Mononuclear cell (primary cell): Measurements from ENCODE around the gene TMEM134. TPM values are rescaled to one million over a fixed set of nuclear protein-coding genes. Genes with fewer than 3 reads are reported as not detected.
"Not testable (repeated sequence)": the region's sequence is repeated elsewhere in the genome, so short reads cannot be mapped to it uniquely, and the experiment has no call there.

ENCODE experiments used
- H3K27me3 ChIP-seq: 2 replicates; pipeline ENCODE4 v1.6.0; 2011; ENCODE audit warnings: low read length, control low read depth; ENCODE audit not compliant: insufficient read depth
- H3K4me1 ChIP-seq: 2 replicates; pipeline ENCODE4 v1.5.1; 2011; ENCODE audit warnings: mild to moderate bottlenecking, low read length, control low read depth; ENCODE audit not compliant: insufficient read depth
- H3K4me3 ChIP-seq: 2 replicates; pipeline ENCODE4 v1.5.1; 2011; ENCODE audit warnings: mild to moderate bottlenecking, low read length, moderate library complexity
- H3K9me3 ChIP-seq: 2 replicates; pipeline ENCODE4 v1.5.1; 2011; ENCODE audit warnings: low read depth, mild to moderate bottlenecking, control low read depth, low read length
- total RNA-seq: library from RNA; depleted of rRNA; stranded (reverse); fragments of >200 nt; gene quantifications from one replicate; pipeline ENCODE4 v1.2.3, GENCODE V29; 2012

The TMEM134 gene, protein sequence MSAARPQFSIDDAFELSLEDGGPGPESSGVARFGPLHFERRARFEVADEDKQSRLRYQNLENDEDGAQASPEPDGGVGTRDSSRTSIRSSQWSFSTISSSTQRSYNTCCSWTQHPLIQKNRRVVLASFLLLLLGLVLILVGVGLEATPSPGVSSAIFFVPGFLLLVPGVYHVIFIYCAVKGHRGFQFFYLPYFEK
- total RNA-seq: 18.4 TPM

DNA sequence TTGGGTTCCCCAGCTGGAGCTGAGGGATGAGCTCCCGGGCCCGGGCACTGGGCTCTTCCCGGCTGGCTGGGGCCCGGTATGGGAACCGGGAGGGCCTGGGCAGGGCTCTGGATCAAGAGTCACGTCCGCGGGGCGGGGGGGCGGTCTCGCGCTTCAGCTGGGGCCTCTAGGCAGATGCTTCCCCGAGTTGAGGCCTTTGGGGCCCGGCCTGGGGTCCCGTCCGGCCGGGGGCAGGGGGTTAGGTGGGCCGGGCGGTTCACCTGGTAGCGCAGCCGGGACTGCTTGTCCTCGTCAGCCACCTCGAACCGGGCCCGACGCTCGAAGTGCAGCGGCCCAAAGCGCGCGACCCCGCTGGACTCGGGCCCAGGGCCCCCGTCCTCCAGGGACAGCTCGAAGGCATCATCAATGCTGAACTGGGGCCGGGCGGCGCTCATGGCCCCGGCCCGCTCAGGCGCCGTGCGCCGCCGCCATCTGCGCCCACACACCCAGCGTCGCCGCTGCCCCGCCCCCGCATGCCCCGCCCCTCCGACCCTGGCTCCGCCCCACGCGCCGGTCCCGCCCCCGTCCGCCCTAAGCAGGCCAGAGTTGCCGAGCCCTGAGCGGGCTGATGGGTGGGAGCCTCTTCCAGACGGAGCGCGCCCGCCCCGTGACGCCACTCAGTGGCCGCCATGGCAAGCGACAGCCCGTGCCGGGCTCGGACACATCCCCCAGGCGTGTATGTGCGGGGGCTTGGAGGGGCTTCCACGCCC lies at the start of gene TMEM134:
TSS of gene TMEM134 (minus strand) at position 493 of the 749 bp plus-strand sequence. CDS start at position 434, 59 bp downstream.
- H3K4me1 ChIP-seq: peaks cover 48% of the 10 kb centered on the region
- H3K27me3 ChIP-seq: no peaks in the 10 kb centered on the region
- H3K9me3 ChIP-seq: no peaks in the 10 kb centered on the region
- peak within 1 kb of the TSS; percentile 62 for H3K4me3 ChIP-seq

DNA sequence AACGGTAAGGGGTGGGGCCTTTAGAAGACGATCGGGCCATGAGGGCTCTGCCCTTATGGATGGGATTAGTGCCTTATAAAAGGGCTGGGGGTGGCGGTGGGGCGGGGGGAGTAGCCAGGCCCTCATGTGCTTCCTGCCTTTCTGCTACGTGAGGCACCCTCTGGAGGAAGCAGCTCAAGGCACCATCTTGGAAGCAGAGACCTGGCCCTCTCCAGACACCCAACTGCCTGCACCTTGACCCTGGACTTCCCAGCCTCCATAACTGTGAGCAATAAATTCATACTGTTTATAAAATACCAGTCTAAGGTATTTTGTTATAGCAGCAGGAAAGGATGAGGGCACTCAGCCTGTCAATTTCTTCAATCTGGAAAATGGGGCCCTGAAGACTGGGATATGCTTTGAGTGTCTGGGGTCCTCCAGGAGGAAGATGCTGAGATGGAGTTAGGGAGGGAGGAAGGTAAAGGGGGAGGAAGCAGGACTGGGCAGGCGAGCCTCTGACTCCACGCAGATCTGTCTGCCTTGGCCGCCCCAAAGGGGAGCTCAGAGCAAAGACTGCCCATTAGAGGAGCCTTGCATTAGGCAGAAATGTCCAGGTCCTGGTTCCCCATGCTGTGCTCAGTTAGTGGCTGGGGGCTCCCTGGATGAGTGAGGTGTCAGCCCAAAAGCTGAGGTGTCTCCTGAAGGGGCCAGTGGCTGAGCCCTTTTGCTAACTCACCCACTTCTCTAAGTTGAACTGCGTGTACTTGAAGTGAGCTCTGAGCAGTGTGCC lies 48.9 kb upstream of the TMEM134 start:
- no peaks in the 10 kb centered on the region for H3K27me3 ChIP-seq
- no peaks in the 10 kb centered on the region for H3K4me1 ChIP-seq
- no peak overlapping the region for H3K4me3 ChIP-seq
- H3K9me3 ChIP-seq: no peaks in the 10 kb centered on the region

DNA sequence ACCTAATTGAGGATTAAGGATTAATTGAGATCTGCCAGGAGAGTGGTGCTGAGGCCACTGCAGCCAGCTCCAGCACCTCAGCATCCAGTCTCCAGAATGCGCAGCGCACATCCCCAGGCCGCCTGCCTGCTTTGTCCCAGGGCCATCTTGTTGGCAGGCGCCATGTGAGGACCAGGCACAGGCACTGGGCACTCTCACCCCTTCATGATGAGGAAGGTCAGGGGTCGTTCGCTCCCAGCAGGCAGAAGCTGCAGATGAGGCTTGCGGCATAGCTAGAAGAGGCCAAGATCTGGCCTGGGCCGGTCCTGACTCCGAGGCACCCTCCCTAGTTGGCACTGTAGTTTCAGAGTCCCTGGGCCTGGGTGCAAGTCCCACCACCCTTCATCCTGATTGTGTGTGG lies 47.8 kb upstream of the TMEM134 start:
- Histone ChIP-seq H3K9me3 (no peaks in the 10 kb centered on the region), H3K4me3 (no peak overlapping the region), H3K4me1 (no peaks in the 10 kb centered on the region), H3K27me3 (no peaks in the 10 kb centered on the region)

DNA sequence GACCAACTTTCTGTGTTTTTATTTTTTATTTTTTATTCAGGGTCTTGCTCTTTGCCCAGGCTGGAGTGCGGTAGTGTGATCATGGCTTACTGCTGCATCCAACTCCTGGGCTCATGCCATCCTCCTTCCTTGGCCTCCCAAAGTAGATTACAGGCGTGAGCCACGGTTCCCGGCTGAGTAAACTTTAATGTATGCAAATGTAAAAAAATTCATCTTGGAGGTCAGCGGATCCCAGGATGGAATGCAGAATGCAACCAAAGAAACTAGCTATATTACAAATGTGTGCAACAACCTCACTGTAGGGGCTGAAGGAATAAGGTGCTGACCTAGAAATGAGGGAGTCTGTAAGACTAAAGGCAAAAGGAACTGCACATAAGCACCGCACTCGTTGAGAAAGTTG lies 45.1 kb upstream of the TMEM134 start:
- Histone ChIP-seq H3K27me3 (no peaks in the 10 kb centered on the region), H3K4me3 (no peak overlapping the region), H3K4me1 (peaks cover 2% of the 10 kb centered on the region), H3K9me3 (no peaks in the 10 kb centered on the region)

DNA sequence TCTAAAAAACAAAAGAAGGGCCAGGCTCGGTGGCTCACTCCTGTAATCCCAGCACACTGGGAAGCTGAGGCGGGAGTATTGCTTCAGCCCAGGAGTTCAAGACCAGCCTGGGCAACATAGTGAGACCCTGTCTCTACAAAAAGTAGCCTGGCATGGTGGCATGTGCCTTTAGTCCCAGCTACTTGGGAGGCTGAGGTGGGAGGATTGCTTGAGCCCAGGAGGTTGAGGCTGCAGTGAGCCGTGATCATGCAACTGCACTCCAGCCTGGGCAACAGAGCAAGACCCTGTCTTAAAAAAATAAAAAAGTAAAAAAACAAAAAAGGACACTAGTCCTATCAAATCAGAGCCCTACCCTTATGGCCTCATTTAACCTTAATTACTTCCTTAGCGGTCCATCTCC lies 42.5 kb upstream of the TMEM134 start:
- H3K9me3 ChIP-seq, H3K4me3 ChIP-seq, H3K27me3 ChIP-seq: not testable (repeated sequence)
- peaks cover 22% of the 10 kb centered on the region for H3K4me1 ChIP-seq

DNA sequence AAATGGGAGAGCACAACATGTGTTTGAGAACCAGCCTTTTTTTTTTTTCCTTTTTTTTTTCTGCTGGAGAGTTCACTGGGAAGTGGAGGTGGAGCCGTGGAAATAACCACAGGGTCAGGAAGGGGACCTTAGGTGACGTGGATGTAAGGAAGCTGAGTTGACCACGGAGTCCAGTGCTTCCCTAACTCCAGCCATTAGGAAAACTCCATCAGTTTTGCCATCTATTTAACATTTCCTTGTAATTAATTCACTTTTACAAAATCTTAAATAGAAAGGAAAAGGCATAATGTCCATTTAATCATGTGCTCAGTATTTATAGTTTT lies 40.9 kb upstream of the TMEM134 start:
- H3K9me3 ChIP-seq: no peaks in the 10 kb centered on the region

DNA sequence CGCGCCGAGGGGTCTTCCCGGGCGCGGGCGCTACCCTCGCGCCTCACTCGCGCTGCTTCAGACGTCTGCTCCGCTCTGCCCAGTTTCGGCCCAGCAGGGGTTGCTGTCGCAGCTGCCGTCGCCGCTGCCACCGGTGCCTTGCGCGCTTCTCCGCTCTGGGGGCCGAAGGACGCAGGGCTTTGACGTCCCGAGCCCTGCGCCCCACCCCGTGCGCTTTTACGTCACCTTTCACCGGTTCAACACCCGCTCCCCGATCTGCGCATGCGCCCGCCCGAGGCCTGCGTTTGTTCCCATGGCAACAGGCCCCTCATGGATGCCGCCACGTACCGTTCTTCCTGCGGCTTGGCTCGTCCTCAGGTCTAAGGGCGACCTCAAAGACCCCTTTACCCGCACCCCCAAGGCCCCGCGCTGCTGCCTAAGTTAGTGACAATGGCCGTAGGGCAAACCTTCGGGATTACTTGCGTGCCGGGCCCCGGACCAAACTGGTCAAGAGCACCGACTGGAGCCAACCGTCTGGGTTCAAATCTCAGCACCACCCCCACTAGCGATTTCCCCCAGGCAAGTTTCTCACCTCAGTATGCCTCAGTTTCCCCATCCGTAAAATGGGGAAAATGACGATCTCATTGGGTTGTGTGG lies 39.6 kb upstream of the TMEM134 start:
- Histone ChIP-seq H3K9me3 (no peaks in the 10 kb centered on the region), H3K4me3 (peak overlapping the region; percentile 81), H3K4me1 (peaks cover 40% of the 10 kb centered on the region), H3K27me3 (no peaks in the 10 kb centered on the region)

More for the DNA sequence above, 40.9 kb upstream of the TMEM134 start:
- Histone ChIP-seq H3K4me1 (peaks cover 34% of the 10 kb centered on the region), H3K4me3 (no peak overlapping the region), H3K27me3 (no peaks in the 10 kb centered on the region)

DNA sequence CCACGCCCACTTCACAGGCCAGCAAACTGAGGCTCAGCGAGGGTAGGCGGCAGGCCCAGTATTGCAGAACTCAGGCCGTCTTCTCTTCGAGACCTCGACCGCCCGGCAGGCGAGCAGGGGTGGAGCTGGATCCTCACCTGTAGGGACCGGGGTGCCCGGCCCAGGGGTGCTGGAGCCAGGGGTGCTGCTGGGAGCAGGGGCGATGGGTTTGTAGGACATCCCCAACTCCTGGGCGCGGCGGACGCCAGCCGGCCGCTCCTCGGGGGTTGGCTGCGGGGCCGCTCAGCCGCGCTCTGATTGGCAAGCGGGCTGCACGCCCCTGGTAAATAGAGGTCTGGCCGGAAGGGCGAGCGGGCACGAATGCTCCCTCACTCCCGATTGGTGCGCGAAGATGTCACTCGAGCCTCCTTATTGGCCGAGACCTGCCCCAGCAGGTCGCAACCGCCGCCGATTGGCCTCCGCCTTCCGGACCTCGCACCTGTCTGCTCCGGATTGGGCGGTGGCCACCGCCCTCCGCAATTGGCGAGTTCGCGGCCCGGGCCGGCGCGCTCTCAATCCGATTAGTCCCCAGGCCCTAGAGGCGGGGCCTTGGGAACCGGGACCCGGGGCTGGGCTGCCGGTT lies 38.9 kb upstream of the TMEM134 start, which contains the start of gene CDK2AP2:
TSS of gene CDK2AP2 (minus strand) at position 299 of the 622 bp plus-strand sequence. CDS start at position 219, 80 bp downstream.
- no peaks in the 10 kb centered on the region for H3K27me3 ChIP-seq
- peaks cover 46% of the 10 kb centered on the region for H3K4me1 ChIP-seq
- H3K4me3 ChIP-seq: peak within 1 kb of the TSS; percentile 81
- no peaks in the 10 kb centered on the region for H3K9me3 ChIP-seq

DNA sequence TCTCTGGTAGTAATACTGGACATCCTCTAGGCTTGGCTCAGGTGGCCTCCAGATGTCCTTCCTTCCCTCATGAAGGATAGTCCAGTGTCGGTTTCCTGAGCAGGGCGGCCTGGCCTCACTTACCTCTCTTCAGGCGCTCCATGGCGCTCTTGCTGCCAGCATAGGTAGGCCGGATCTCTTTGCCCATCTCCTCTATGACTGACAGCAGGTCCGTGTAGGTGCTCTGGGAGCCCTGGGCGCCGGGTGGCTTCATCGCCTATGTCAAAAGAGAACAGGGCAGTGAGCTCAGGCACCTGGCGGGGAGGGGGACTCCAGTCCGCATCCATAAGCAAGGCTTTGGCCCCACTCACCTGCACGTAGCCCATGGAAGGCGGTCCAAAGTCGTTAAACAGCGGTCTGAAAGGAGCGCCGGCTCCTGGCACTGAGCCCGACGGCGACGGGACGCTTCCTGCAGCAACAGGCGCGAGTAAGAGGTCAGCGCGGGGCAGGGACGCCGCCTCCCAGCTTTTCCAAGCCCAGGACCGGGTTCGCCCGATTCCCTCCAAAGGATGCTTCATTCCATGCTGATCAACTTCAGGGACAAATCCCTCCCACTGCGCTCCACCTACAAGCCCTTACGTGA lies 38.3 kb upstream of the TMEM134 start:
- Histone ChIP-seq H3K27me3 (no peaks in the 10 kb centered on the region), H3K4me1 (peaks cover 52% of the 10 kb centered on the region), H3K4me3 (peak overlapping the region; percentile 81), H3K9me3 (no peaks in the 10 kb centered on the region)

DNA sequence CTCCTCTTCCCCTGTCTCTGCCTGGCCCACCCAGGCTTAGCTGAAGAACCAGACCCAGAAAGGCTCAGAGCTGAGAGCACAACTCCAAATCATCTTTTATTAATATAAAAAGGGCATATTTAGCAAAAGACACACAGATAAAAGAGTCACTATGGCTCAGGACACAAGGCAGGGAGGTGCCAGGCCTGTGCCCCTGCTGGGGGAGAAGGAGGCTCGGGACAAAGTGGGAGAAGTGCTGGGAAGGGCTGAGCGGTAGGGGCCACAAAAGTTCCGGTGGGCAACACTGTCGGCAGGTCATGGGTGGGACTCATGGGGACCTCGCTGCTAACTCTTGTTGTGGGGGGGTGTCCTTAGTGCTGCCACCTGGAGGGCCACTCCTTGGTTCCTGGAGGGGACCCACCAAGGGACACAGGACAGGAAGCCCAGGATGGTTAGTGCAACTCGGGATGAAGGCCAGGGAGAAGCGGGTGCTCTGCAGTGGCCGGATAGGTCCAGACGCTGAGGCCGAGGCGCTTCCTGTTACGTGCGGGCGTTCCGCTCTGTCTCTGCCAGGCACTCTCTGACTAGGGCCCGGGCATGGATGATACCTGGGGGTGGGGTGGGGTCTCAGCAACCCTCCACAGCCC lies 37.5 kb upstream of the TMEM134 start:
- no peak overlapping the region for H3K4me3 ChIP-seq
- peaks cover 58% of the 10 kb centered on the region for H3K4me1 ChIP-seq
- no peaks in the 10 kb centered on the region for H3K27me3 ChIP-seq
- no peaks in the 10 kb centered on the region for H3K9me3 ChIP-seq

DNA sequence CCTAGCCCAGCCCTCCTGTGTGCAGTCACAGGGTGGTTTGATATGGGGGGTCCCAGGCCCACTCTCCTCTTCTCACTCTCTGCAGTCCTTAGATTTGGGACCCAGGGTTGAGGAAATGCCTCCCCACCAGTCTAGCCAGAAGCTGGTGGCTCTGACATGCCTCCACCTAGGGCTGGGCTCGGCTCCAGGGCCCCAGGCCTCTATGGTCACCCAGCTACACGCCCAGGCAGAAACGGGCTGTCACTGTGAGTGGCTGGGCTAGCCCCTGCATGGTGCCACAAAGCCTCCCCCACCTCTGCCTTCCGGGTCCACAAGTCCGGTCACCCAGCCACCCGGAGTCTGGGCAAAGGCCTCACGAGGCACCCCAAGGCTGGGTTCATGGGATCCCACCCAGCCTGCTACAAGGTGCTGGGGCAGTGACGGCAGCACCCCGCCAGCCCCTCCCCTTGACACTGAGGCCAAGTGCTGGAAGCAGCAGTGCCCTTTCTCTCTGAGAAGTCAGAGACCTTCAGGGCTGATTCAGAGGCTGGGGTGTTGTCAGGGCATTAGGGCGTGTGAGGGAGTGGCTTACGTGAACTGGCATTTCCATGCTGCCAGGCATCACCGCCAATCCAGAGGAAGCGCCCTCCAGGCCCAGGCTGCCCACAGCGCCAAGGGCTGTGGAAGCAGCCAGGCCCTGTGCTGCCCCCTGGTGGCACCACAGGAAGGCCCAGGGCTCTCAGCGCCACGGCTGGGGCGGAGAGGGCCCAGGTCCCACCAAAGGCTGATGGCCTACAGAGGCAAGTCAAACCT lies 36.8 kb upstream of the TMEM134 start:
- H3K27me3 ChIP-seq: no peaks in the 10 kb centered on the region
- peak overlapping the region; percentile 74 for H3K4me3 ChIP-seq
- peaks cover 65% of the 10 kb centered on the region for H3K4me1 ChIP-seq
- H3K9me3 ChIP-seq: no peaks in the 10 kb centered on the region

DNA sequence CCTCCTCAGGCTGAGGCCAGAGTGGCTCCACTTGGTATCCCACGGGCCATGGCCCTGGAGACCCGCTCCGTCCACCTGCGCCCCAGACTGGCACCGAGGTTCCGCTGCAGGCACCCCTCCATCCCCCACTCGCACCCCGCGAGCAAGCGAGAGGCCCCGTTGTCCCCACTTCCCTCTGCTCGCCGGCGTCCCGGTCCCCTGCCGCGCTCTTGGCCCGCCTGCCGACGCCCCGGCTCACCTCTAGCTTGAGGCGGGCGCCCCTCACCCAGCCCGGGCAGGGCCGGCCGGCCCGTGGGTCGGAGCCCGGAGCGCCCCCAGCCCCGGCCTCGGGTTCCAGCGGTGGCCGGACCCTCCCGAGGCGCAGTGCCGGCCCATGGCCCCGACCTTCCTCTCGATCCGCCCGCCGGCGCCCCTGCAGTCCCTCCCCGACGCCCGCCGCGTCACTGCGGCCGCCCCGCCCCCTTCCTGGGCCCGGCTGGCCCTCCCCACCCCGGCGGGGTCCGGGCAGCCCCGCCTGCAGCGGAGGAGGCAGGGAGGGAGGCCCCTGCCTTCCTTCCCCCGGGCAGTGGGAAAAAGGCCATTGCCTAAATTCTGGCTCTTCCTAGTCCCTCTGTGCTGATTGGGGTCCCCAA lies 36.0 kb upstream of the TMEM134 start, which contains the start of gene PITPNM1:
TSS of gene PITPNM1 (minus strand) at position 414 of the 632 bp plus-strand sequence. CDS start 1,183 bp downstream, outside the sequence.
- H3K4me1 ChIP-seq: peaks cover 72% of the 10 kb centered on the region
- H3K4me3 ChIP-seq: peak within 1 kb of the TSS; percentile 74
- no peaks in the 10 kb centered on the region for H3K9me3 ChIP-seq
- H3K27me3 ChIP-seq: no peaks in the 10 kb centered on the region
